ENCODE data around the gene TRMT2A.

TRMT2A gene

DNA sequence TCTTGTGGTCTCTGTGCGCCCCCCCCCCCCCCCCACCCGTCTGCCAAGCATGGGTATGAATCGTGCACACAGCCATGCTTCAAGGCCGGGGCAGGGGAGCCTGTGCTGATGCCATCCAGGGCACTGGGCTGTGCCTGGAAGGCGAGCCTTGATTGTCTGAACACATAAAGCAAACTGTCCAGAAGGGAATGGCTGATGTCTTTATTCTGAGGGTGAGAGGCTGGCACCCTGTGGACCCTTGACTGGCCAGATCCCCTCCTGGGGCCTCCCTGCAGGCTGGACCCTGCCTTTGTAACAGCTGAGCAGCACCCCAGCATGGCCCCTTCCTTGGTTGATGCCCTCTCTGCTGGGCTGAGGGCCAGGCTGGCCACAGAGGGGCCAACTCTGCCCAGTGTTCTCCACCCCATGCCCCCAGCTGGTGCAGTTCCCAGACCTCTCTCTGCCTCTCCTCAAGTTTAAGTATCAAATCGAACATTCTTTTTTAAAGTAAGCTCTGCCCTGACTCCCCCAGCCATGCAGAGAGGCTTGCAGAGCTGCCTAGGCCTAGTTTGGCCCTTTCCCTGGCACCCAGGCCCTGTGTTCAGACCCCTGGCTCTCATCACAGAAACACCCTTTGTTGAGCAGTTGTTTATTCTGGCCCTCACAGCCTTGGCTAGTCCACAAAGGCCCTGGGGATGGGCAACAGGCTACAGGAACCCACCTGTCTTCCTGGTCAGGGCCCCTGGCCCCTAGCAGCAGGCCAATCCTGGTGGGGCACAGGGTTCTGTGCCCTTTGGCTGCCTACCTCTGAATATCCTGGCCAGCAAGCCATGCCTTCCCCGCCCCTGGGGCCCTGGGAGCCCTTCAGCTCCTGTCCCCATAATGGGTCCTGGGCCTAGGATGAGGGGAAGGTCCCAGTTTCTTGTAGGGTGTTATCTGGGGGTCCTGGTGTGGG lies 5.1 kb downstream of the TRMT2A start:
- no peak overlapping the region for H3K4me3 ChIP-seq (ENCODE audit: low read length in 2 of 2)
- H3K9me3 ChIP-seq (ENCODE audit: control insufficient read depth in 2 of 2, low read length in 2 of 2), result no peaks in the 10 kb centered on the region
- no peaks in the 10 kb centered on the region for H3K27me3 ChIP-seq (ENCODE audit: control insufficient read depth in 2 of 2, insufficient read depth in 2 of 2, low read length in 2 of 2)
- H3K9ac ChIP-seq (ENCODE audit: low read depth in 1 of 2, low read length in 2 of 2), result no peak overlapping the region
- H3K36me3 ChIP-seq (ENCODE audit: control insufficient read depth in 2 of 2, insufficient read depth in 2 of 2, low read length in 2 of 2), result peaks cover 38 to 63% of the 10 kb centered on the region in 2 donors
- peaks cover 7 to 13% of the 10 kb centered on the region in 2 donors for H3K4me1 ChIP-seq (ENCODE audit: control insufficient read depth in 2 of 2, insufficient read depth in 2 of 2, low read length in 2 of 2)
- H3K27ac ChIP-seq (ENCODE audit: low read depth in 2 of 2, low read length in 2 of 2), result no peak overlapping the region

DNA sequence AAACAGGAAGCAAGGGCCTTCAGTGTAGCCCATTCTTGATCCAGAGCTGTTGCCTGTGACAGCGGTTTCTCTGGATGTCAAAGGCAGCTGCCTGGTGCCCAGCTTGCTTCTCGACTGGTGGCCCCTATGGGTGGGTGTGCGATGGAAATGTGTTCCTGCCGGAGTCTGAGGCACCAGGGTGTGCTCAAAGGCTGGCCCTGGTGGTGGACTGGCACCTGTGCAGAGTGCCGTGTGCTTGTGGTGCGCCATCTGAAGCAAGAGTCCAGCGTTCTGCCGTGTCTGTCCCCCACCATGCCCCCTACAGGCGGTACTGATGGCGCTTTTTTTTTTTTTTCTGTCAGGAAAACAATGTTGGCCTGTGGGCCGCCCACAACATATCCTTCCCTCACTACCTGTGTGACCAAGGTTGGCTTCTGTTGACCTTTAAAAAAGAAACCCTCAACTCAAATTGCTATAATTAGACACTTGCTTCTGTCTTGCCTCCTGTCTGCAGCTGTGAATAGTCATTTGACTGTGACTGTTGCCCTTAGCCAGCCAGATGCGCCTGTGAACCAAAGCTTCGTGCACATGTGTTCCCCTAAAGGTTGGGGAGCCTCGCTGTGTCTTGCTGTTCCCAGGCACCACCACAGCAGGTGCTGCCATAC lies 5.9 kb downstream of the TRMT2A start:
- H3K9me3 ChIP-seq (ENCODE audit: control insufficient read depth in 2 of 2, low read length in 2 of 2), result no peaks in the 10 kb centered on the region
- peaks cover 43 to 71% of the 10 kb centered on the region in 2 donors for H3K36me3 ChIP-seq (ENCODE audit: control insufficient read depth in 2 of 2, insufficient read depth in 2 of 2, low read length in 2 of 2)
- no peak overlapping the region for H3K4me3 ChIP-seq (ENCODE audit: low read length in 2 of 2)
- H3K9ac ChIP-seq (ENCODE audit: low read depth in 1 of 2, low read length in 2 of 2), result no peak overlapping the region
- no peak overlapping the region for H3K27ac ChIP-seq (ENCODE audit: low read depth in 2 of 2, low read length in 2 of 2)
- H3K27me3 ChIP-seq (ENCODE audit: control insufficient read depth in 2 of 2, insufficient read depth in 2 of 2, low read length in 2 of 2), result no peaks in the 10 kb centered on the region
- peaks cover 4 to 11% of the 10 kb centered on the region in 2 donors for H3K4me1 ChIP-seq (ENCODE audit: control insufficient read depth in 2 of 2, insufficient read depth in 2 of 2, low read length in 2 of 2)

DNA sequence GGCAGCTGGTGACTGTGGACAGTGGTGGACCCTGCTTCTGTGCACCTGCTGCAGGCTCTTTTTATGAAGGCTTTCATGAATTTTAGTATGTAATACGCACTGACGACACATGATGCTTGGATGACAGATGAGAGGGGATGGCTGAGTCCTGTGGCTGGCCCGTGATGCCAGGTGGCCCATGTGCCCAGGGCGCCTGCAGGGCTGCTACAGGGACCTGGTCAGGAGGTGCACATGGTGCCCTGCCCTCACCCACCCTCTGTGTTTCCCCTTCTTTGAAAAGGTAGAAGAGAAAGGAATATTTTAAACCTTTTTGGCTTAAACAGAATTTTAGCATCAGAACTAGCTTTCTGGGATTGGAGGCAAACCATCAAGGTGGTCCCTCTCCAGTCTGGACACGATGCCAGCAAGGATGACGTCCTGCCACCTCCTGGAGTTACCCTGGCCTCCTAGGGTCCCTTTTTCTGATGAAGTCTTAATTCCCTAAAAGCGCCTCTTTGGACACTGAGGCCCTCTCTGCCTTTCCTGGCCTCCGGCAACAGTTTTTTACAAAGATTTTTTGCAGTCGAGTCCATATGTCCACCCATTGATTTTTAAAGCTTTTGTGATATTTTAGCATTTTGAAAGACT lies 6.6 kb downstream of the TRMT2A start:
- Histone ChIP-seq H3K4me3 (ENCODE audit: low read length in 2 of 2) (no peak overlapping the region), H3K27ac (ENCODE audit: low read depth in 2 of 2, low read length in 2 of 2) (no peak overlapping the region), H3K36me3 (ENCODE audit: control insufficient read depth in 2 of 2, insufficient read depth in 2 of 2, low read length in 2 of 2) (peaks cover 43 to 78% of the 10 kb centered on the region in 2 donors), H3K4me1 (ENCODE audit: control insufficient read depth in 2 of 2, insufficient read depth in 2 of 2, low read length in 2 of 2) (peaks cover 0 to 4% of the 10 kb centered on the region in 2 donors), H3K27me3 (ENCODE audit: control insufficient read depth in 2 of 2, insufficient read depth in 2 of 2, low read length in 2 of 2) (no peaks in the 10 kb centered on the region), H3K9me3 (ENCODE audit: control insufficient read depth in 2 of 2, low read length in 2 of 2) (no peaks in the 10 kb centered on the region), H3K9ac (ENCODE audit: low read depth in 1 of 2, low read length in 2 of 2) (no peak overlapping the region)

DNA sequence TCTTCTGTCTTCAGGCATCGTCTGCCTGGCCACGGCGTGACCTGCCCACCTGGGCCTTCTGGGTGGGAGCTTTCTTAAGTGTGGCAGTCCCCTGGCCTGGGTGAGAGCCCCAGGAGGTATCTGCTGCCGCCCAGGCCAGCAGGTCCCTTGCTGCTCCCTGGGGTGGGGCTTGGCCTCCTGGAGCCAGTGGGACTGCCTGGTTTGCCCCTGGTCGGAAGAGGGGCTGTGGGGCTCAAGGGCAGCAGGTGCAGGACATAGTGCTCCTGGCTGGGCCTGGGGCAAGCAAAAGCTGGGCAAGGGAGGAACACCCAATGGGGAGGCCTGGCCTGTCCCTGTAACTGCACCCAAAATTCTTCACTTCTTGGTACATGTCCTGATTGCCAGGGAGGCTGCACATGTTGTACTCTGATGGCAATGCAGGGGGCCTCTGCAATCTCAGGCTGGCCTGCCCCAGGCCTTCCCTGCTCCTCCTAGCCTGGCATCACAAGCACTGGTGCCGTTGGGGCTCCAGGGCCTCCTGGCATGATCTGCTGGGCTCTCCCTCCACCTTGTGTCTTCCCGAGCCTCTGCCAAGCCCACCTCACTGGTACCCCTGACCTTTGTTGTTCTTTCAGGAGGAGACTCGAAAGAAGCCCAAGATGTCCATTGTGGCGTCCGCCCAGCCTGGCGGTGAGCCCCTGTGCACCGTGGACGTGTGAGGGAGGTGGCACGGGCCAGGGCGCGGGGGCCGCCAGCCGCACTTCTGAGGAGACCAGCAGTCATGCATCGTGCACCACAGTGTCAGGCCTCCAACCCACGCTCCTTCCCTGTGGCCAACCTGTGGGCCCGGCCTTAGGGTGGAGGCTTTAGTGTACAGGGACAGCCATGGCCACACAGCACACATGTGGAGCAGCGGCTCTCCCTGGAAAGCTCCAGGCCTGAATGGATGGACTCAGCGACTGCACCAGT lies 7.3 kb downstream of the TRMT2A start:
- Histone ChIP-seq H3K9ac (ENCODE audit: low read depth in 1 of 2, low read length in 2 of 2) (no peak overlapping the region), H3K4me3 (ENCODE audit: low read length in 2 of 2) (no peak overlapping the region), H3K36me3 (ENCODE audit: control insufficient read depth in 2 of 2, insufficient read depth in 2 of 2, low read length in 2 of 2) (peaks cover 50 to 81% of the 10 kb centered on the region in 2 donors), H3K27ac (ENCODE audit: low read depth in 2 of 2, low read length in 2 of 2) (no peak overlapping the region), H3K9me3 (ENCODE audit: control insufficient read depth in 2 of 2, low read length in 2 of 2) (no peaks in the 10 kb centered on the region), H3K4me1 (ENCODE audit: control insufficient read depth in 2 of 2, insufficient read depth in 2 of 2, low read length in 2 of 2) (peaks cover 0 to 4% of the 10 kb centered on the region in 2 donors), H3K27me3 (ENCODE audit: control insufficient read depth in 2 of 2, insufficient read depth in 2 of 2, low read length in 2 of 2) (no peaks in the 10 kb centered on the region)

DNA sequence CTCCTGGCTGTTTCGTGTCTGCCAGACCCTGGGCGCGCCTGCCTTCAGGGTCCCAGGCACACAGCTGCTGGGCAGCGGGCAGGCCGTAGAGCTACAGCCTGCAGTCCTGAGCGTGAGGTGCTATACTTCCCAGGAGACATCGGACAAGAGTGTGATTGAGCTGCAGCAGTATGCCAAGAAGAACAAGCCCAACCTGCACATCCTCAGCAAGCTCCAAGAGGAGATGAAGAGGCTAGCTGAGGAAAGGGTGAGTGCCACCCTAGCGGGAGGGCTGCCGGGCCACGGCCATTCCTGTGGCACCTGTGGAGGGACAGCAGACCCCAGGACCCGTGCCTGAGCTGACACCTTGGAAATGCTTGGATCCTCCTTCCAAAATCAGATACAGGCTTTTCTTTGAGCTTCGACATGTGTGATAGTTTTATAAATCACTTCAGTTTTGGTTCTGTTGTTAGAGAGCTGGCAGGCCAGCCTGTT lies 8.2 kb downstream of the TRMT2A start:
- H3K4me1 ChIP-seq (ENCODE audit: control insufficient read depth in 2 of 2, insufficient read depth in 2 of 2, low read length in 2 of 2), result peaks cover 0 to 4% of the 10 kb centered on the region in 2 donors
- H3K36me3 ChIP-seq (ENCODE audit: control insufficient read depth in 2 of 2, insufficient read depth in 2 of 2, low read length in 2 of 2), result peaks cover 52 to 80% of the 10 kb centered on the region in 2 donors
- no peak overlapping the region for H3K27ac ChIP-seq (ENCODE audit: low read depth in 2 of 2, low read length in 2 of 2)
- no peaks in the 10 kb centered on the region for H3K27me3 ChIP-seq (ENCODE audit: control insufficient read depth in 2 of 2, insufficient read depth in 2 of 2, low read length in 2 of 2)
- no peaks in the 10 kb centered on the region for H3K9me3 ChIP-seq (ENCODE audit: control insufficient read depth in 2 of 2, low read length in 2 of 2)
- H3K9ac ChIP-seq (ENCODE audit: low read depth in 1 of 2, low read length in 2 of 2), result no peak overlapping the region
- no peak overlapping the region for H3K4me3 ChIP-seq (ENCODE audit: low read length in 2 of 2)

DNA sequence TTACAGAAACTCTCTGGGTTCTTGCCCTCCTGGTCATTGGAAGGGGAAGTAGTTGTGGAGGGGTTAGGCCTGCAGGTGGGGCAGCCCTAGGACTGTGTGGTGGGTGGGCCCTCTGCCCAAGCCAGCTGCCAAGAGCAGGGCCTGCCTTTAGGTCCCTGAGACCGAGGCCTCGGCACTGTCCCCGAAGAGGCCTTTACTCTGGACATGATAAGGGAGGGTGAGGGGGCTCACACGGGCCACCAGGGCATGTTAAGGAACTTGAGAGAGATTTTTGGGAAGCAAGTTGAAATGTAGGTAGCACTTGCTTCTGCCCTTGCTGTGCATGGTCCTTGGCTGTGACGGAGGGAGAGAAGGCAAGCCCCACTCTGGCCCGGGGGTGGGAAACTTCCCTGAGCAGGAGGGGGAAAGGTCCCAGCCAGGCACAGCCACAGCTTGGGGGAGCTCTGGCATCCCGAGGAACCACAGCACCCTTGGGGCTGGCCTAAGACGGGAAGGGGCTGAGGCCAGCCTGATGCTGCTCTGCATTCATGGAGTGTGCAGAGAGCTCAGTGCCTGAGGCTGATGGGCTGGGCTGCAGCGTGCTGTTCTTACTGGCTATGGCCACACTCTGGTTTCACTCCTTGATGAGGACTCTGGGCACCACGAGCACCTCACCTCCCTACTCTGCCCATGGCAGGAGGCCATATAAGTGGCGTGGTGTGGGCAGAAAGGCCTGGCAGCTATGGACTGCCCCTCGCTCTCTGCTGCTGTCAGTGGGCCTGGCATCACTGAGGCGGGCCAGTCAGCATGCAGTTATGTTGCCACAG lies 8.9 kb downstream of the TRMT2A start:
- Histone ChIP-seq H3K9ac (ENCODE audit: low read depth in 1 of 2, low read length in 2 of 2) (no peak overlapping the region), H3K36me3 (ENCODE audit: control insufficient read depth in 2 of 2, insufficient read depth in 2 of 2, low read length in 2 of 2) (peaks cover 53 to 82% of the 10 kb centered on the region in 2 donors), H3K4me1 (ENCODE audit: control insufficient read depth in 2 of 2, insufficient read depth in 2 of 2, low read length in 2 of 2) (peaks cover 0 to 4% of the 10 kb centered on the region in 2 donors), H3K27ac (ENCODE audit: low read depth in 2 of 2, low read length in 2 of 2) (no peak overlapping the region), H3K9me3 (ENCODE audit: control insufficient read depth in 2 of 2, low read length in 2 of 2) (no peaks in the 10 kb centered on the region), H3K4me3 (ENCODE audit: low read length in 2 of 2) (no peak overlapping the region), H3K27me3 (ENCODE audit: control insufficient read depth in 2 of 2, insufficient read depth in 2 of 2, low read length in 2 of 2) (no peaks in the 10 kb centered on the region)

DNA sequence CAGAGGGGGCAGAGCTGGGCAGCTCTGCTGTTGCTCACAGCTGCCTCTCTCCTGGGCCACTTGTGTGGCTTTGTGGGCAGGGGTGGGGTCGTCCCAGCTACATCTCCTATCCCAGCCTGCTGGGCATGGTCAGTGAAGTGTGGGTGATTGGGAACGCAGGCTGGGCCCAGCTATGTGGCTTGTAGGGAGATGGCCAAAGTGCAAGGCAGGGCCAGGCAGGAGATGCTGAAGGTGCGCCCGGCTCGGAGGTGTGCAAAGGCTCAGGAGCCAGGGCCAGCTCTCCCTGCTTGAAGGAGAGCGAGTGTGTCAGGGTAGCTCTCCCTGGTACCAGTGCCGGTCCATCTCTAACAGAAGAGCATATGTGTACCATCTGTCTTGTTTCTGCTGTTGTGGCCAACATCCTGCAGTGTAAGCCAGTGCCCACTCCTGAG lies 9.5 kb downstream of the TRMT2A start:
- Histone ChIP-seq H3K36me3 (ENCODE audit: control insufficient read depth in 2 of 2, insufficient read depth in 2 of 2, low read length in 2 of 2) (peaks cover 53 to 77% of the 10 kb centered on the region in 2 donors), H3K9me3 (ENCODE audit: control insufficient read depth in 2 of 2, low read length in 2 of 2) (no peaks in the 10 kb centered on the region), H3K27me3 (ENCODE audit: control insufficient read depth in 2 of 2, insufficient read depth in 2 of 2, low read length in 2 of 2) (no peaks in the 10 kb centered on the region), H3K9ac (ENCODE audit: low read depth in 1 of 2, low read length in 2 of 2) (no peak overlapping the region), H3K27ac (ENCODE audit: low read depth in 2 of 2, low read length in 2 of 2) (no peak overlapping the region), H3K4me1 (ENCODE audit: control insufficient read depth in 2 of 2, insufficient read depth in 2 of 2, low read length in 2 of 2) (peaks cover 0 to 4% of the 10 kb centered on the region in 2 donors), H3K4me3 (ENCODE audit: low read length in 2 of 2) (no peak overlapping the region)

DNA sequence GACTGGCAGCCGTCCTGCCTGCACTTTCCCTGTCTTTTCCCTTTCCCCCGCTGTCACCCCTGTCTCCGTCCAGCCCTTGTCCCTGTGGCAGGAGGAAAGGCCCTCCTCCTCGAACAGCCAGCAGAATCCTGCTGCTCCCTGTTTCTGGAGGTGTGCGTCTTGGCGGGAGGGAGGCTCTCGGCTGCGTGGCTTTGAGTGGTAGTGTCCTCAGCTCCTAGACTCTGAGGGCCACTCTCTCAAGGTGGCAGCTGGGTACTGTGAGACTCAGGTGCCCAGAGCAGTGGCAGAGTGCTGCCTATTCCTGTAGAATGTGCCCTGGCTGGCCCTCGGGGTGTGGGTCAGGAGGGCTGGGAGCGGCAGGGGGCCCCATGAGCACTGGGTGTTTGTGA lies 10.2 kb downstream of the TRMT2A start:
- Histone ChIP-seq H3K36me3 (ENCODE audit: control insufficient read depth in 2 of 2, insufficient read depth in 2 of 2, low read length in 2 of 2) (peaks cover 48 to 77% of the 10 kb centered on the region in 2 donors), H3K4me3 (ENCODE audit: low read length in 2 of 2) (no peak overlapping the region), H3K9ac (ENCODE audit: low read depth in 1 of 2, low read length in 2 of 2) (no peak overlapping the region)

More for the DNA sequence above, 10.2 kb downstream of the TRMT2A start:
- H3K9me3 ChIP-seq (ENCODE audit: control insufficient read depth in 2 of 2, low read length in 2 of 2), result no peaks in the 10 kb centered on the region
- H3K27me3 ChIP-seq (ENCODE audit: control insufficient read depth in 2 of 2, insufficient read depth in 2 of 2, low read length in 2 of 2), result no peaks in the 10 kb centered on the region
- no peak overlapping the region for H3K27ac ChIP-seq (ENCODE audit: low read depth in 2 of 2, low read length in 2 of 2)
- H3K4me1 ChIP-seq (ENCODE audit: control insufficient read depth in 2 of 2, insufficient read depth in 2 of 2, low read length in 2 of 2), result no peaks in the 10 kb centered on the region

Measured in mucosa of rectum (tissue), 2 donors.